H1 (cell line): ENCODE measurements around the gene KCNQ1. TPM values are rescaled to one million over a fixed set of nuclear protein-coding genes. Genes with fewer than 3 reads are reported as not detected.

Experiments
- CTCF ChIA-PET: fragments of 300-600 bp; sonication (Branson Sonifier 250); formaldehyde crosslinking; loops from one replicate; lab custom pipeline; 2021; ENCODE audit not compliant: partially characterized antibody; lab: Charles Lee
- POLR2A ChIA-PET: fragments of 300-600 bp; sonication (Branson Sonifier 250); formaldehyde crosslinking; loops from one replicate; lab custom pipeline; 2021; ENCODE audit warnings: inconsistent platforms; ENCODE audit not compliant: partially characterized antibody; lab: Charles Lee
- DNase-seq, 2 experiments: peaks; one replicate each; pipeline versions ENCODE4 v3.0.0 to v3.0.0-alpha.2; 2010 to 2022; ENCODE audit warnings: low spot score in 2 of 2, low read depth in 1 of 2, mixed read lengths in 1 of 2
- FAIRE-seq: peaks from 2 replicates; lab custom pipeline; 2011; peaks lifted over from hg19 to GRCh38; lab: Jason Lieb, UNC
- H2AFZ ChIP-seq: 2 replicates; pipeline ENCODE4 v1.8.1; 2012; ENCODE audit warnings: low read length, inconsistent platforms
- H2AK5ac ChIP-seq: 2 replicates; pipeline ENCODE4 v1.6.1; 2013; ENCODE audit warnings: low read depth, low read length
- H2BK120ac ChIP-seq: replicated peaks from 2 replicates; pipeline ENCODE3; 2013; ENCODE audit warnings: low read depth, low read length, inconsistent platforms
- H2BK12ac ChIP-seq: 2 replicates; pipeline ENCODE4 v1.6.1; 2013; ENCODE audit warnings: low read depth, low read length
- H2BK15ac ChIP-seq: 2 replicates; pipeline ENCODE4 v1.6.1; 2013; ENCODE audit warnings: low read length
- H2BK20ac ChIP-seq: 2 replicates; pipeline ENCODE4 v1.6.1; 2013; ENCODE audit warnings: low read length
- H2BK5ac ChIP-seq: 2 replicates; pipeline ENCODE4 v1.6.1; 2013; ENCODE audit warnings: low read depth, low read length
- H3K14ac ChIP-seq: 2 replicates; pipeline ENCODE4 v1.6.1; 2013; ENCODE audit warnings: inconsistent platforms; ENCODE audit not compliant: insufficient read length
- H3K18ac ChIP-seq: 2 replicates; pipeline ENCODE4 v1.6.1; 2013; ENCODE audit warnings: low read length; ENCODE audit errors: extremely low read depth
- H3K23ac ChIP-seq: 2 replicates; pipeline ENCODE4 v1.6.1; 2013; ENCODE audit warnings: inconsistent platforms; ENCODE audit not compliant: insufficient read length
- H3K23me2 ChIP-seq: 2 replicates; pipeline ENCODE4 v1.6.1; 2013; ENCODE audit warnings: low read depth, low read length
- H3K27ac ChIP-seq: 2 replicates; pipeline ENCODE4 v1.6.1; 2011; ENCODE audit warnings: low read depth, low read length, inconsistent platforms
- H3K27me3 ChIP-seq, 4 experiments: replicated peaks in 1 of 4; 1 replicate in 1 of 4; 2 replicates in 3 of 4; pipeline versions ENCODE4 v1.6.1 to v1.8.1; 2011 to 2013; ENCODE audit warnings: low read length in 3 of 4, mild to moderate bottlenecking in 3 of 4, inconsistent platforms in 2 of 4, mixed read lengths in 2 of 4, moderate library complexity in 1 of 4; ENCODE audit not compliant: control insufficient read depth in 3 of 4, insufficient read depth in 3 of 4; ENCODE audit errors: extremely low read depth in 1 of 4
- H3K36me3 ChIP-seq, 4 experiments: 2 replicates each; pipeline versions ENCODE4 v1.6.1 to v1.8.1; 2011 to 2013; ENCODE audit warnings: mild to moderate bottlenecking in 4 of 4, low read length in 3 of 4, moderate library complexity in 2 of 4, control low read depth in 1 of 4, inconsistent platforms in 1 of 4; ENCODE audit not compliant: insufficient read depth in 4 of 4, control insufficient read depth in 2 of 4
- H3K4ac ChIP-seq: replicated peaks from 2 replicates; pipeline ENCODE3; 2013; ENCODE audit warnings: low read length, low read depth, mixed read lengths, inconsistent platforms; ENCODE audit not compliant: insufficient read length
- H3K4me1 ChIP-seq, 4 experiments: replicated peaks in 1 of 4; 1 replicate in 1 of 4; 2 replicates in 3 of 4; pipeline versions ENCODE4 v1.6.1 to v1.8.1; 2011 to 2013; ENCODE audit warnings: low read length in 3 of 4, inconsistent platforms in 2 of 4, mixed read lengths in 1 of 4; ENCODE audit not compliant: insufficient read depth in 4 of 4, control insufficient read depth in 3 of 4
- H3K4me2 ChIP-seq, 2 experiments: 2 replicates each; pipeline versions ENCODE4 v1.6.1 to v1.8.1; 2011 to 2013; ENCODE audit warnings: low read depth in 2 of 2, low read length in 2 of 2, control low read depth in 1 of 2, inconsistent platforms in 1 of 2, mild to moderate bottlenecking in 1 of 2; ENCODE audit not compliant: insufficient read depth in 1 of 2
- H3K4me3 ChIP-seq, 4 experiments: fragments of 200-600, 300-600 bp in 1 of 4; sonication (generic), shearing (Covaris generic), sonication (Bioruptor Twin) in 1 of 4; 2 replicates each; pipeline versions ENCODE4 v1.5.1 to v1.8.1; 2011 to 2016; ENCODE audit warnings: low read length in 4 of 4, low read depth in 3 of 4, control low read depth in 2 of 4, inconsistent platforms in 2 of 4, mild to moderate bottlenecking in 2 of 4, mixed read lengths in 1 of 4, moderate library complexity in 1 of 4; ENCODE audit not compliant: insufficient read depth in 2 of 4; ENCODE audit errors: extremely low read depth in 1 of 4
- H3K56ac ChIP-seq: replicated peaks from 2 replicates; pipeline ENCODE3; 2013; ENCODE audit warnings: low read depth, mild to moderate bottlenecking, mixed read lengths, low read length, inconsistent platforms; ENCODE audit not compliant: insufficient read length
- H3K79me1 ChIP-seq: 2 replicates; pipeline ENCODE4 v1.6.1; 2013; ENCODE audit warnings: low read depth, low read length, control low read depth
- H3K79me2 ChIP-seq, 2 experiments: 2 replicates each; pipeline versions ENCODE4 v1.6.1 to v1.8.1; 2012 to 2013; ENCODE audit warnings: low read length in 2 of 2, mild to moderate bottlenecking in 2 of 2, inconsistent platforms in 1 of 2; ENCODE audit not compliant: insufficient read depth in 2 of 2, control insufficient read depth in 1 of 2
- H3K9ac ChIP-seq, 4 experiments: replicated peaks in 1 of 4; 1 replicate in 1 of 4; 2 replicates in 3 of 4; pipeline versions ENCODE4 v1.6.1 to v1.8.1; 2011 to 2013; ENCODE audit warnings: low read depth in 3 of 4, low read length in 3 of 4, control low read depth in 2 of 4, mild to moderate bottlenecking in 2 of 4, moderate library complexity in 2 of 4, inconsistent platforms in 1 of 4; ENCODE audit errors: extremely low read depth in 1 of 4
- H3K9me3 ChIP-seq, 2 experiments: 2 replicates each; pipeline versions ENCODE4 v1.6.1 to v1.8.1; 2012 to 2013; ENCODE audit warnings: mild to moderate bottlenecking in 2 of 2, moderate library complexity in 2 of 2, control low read depth in 1 of 2, inconsistent platforms in 1 of 2, low read depth in 1 of 2, low read length in 1 of 2, mixed read lengths in 1 of 2; ENCODE audit not compliant: insufficient read depth in 2 of 2
- H4K20me1 ChIP-seq, 2 experiments: replicated peaks in 1 of 2; 2 replicates each; pipeline versions ENCODE3 to v1.8.1; 2011 to 2013; ENCODE audit warnings: inconsistent platforms in 2 of 2, low read length in 2 of 2, mild to moderate bottlenecking in 1 of 2; ENCODE audit not compliant: insufficient read depth in 2 of 2, control insufficient read depth in 1 of 2
- H4K5ac ChIP-seq: 2 replicates; pipeline ENCODE4 v1.6.1; 2013; ENCODE audit warnings: low read length, low read depth, mixed read lengths, inconsistent platforms; ENCODE audit not compliant: insufficient read length
- H4K8ac ChIP-seq: 2 replicates; pipeline ENCODE4 v1.8.0; 2013; ENCODE audit warnings: mild to moderate bottlenecking, moderate library complexity, low read length, inconsistent platforms; ENCODE audit not compliant: insufficient read depth; ENCODE audit errors: extremely low read depth
- H4K91ac ChIP-seq: replicated peaks from 2 replicates; pipeline ENCODE3; 2013; ENCODE audit warnings: low read length, mixed read lengths, inconsistent platforms; ENCODE audit not compliant: insufficient read length
- CTCF ChIP-seq, 3 experiments: IDR thresholded peaks; 1 replicate in 2 of 3; 2 replicates in 1 of 3; pipeline versions ENCODE4 v1.5.1 to v1.6.1; 2011; ENCODE audit warnings: low read length in 3 of 3, mild to moderate bottlenecking in 3 of 3, inconsistent platforms in 2 of 3, low read depth in 1 of 3, moderate library complexity in 1 of 3; ENCODE audit not compliant: insufficient read depth in 1 of 3; ENCODE audit errors: control extremely low read depth in 1 of 3
- EZH2 ChIP-seq: fragments of 200-600 bp; sonication (generic); IDR thresholded peaks from 2 replicates; pipeline ENCODE4 v1.7.1; 2012; ENCODE audit warnings: low read depth, mild to moderate bottlenecking, moderate library complexity, low read length, inconsistent platforms; ENCODE audit not compliant: severe bottlenecking
- KDM5A ChIP-seq: fragments of 200-600 bp; IDR thresholded peaks from 2 replicates; pipeline ENCODE4 v1.7.1; 2012; ENCODE audit warnings: mild to moderate bottlenecking, low read length, inconsistent platforms, mixed read lengths
- RFX5 ChIP-seq: IDR thresholded peaks from 2 replicates; pipeline ENCODE4 v1.6.1; 2011; ENCODE audit warnings: low read depth, low read length, improper control_type of control experiment, borderline replicate concordance
- SIRT6 ChIP-seq: IDR thresholded peaks from one replicate; pipeline ENCODE4 v1.7.1; 2012; ENCODE audit warnings: low read length, inconsistent platforms
- SP1 ChIP-seq: IDR thresholded peaks from 2 replicates; pipeline ENCODE4 v1.6.1; 2011; ENCODE audit warnings: low read depth, low read length
- WGBS, 2 experiments: shearing (Covaris generic) in 1 of 2; methylation state at CpG; one replicate each; pipeline versions ENCODE4 v1.1.6 to v1.1.7; 2013 to 2015; ENCODE audit warnings: low lambda C conversion rate in 2 of 2, mixed read lengths in 2 of 2, inconsistent platforms in 1 of 2, low coverage in 1 of 2, missing lambda C conversion rate in 1 of 2; ENCODE audit not compliant: insufficient replicate concordance in 2 of 2, insufficient coverage in 1 of 2, insufficient read length in 1 of 2; ENCODE audit errors: extremely low coverage in 1 of 2, missing lambda C conversion rate in 1 of 2; 5-methylcytosine and 5-hydroxymethylcytosine counted together
- polyA plus RNA-seq, 7 experiments: library from polyadenylated mRNA; depleted of rRNA in 3 of 7; stranded (reverse) in 5 of 7; unstranded in 2 of 7; fragments of >200 nt in 5 of 7; fragments of 200-250 nt in 2 of 7; gene quantifications; 1 replicate in 5 of 7; 2 replicates in 1 of 7; 4 replicates in 1 of 7; pipeline versions ENCODE4 v1.2.1 to v1.2.3, GENCODE V29; 2011 to 2013; ENCODE audit warnings: missing spikeins in 2 of 7, mixed read lengths in 2 of 7
- total RNA-seq: library from RNA; stranded (reverse); fragmentation: NEBNext Ultra II Directional; extraction: Animal tissue kit (Norgen Biotek cat#: 25700); gene quantifications from 2 replicates; pipeline ENCODE4 v1.2.1, GENCODE V29; 2021
- TF ChIP-seq, protein P1 (sequence below): IDR thresholded peaks from 2 replicates; pipeline ENCODE4 v1.6.1; 2012; ENCODE audit warnings: low read length, inconsistent platforms

Gene KCNQ1
- total and polyA plus RNA-seq, 2 of the 8 experiments (the other 6 are each of a cell fraction or from before 2014, with no cell fraction given) = 1.9 to 2.0 TPM

- H3K27me3 ChIP-seq = peaks cover 1 to 45% (median 19%) of the 10 kb centered on the region in 4 experiments; a peak in 6 of 7 replicates
- H3K23ac ChIP-seq = no peak overlapping the region
- H3K79me1 ChIP-seq = no peaks in the 10 kb centered on the region
- peak overlapping the region; percentile 83 for H3K4ac ChIP-seq
- no peak overlapping the region for H3K14ac ChIP-seq
- H2BK12ac ChIP-seq = peak overlapping the region; percentile 100
- CTCF ChIA-PET = interaction anchor here (0.7 to 14.3 kb wide), 60 partner anchors 8 to 435 kb away, joined by 3 to 521 read pairs (median 4); partner anchors contain the start of genes CDKN1C and PHLDA2
- peaks cover 0 to 4% of the 10 kb centered on the region in 2 experiments for H4K20me1 ChIP-seq
- 50% methylated on average over 12 of the region's 22 CpGs; no CpG with 5 or more reads in 1 of the 2 experiments for WGBS, 2 experiments
- H4K5ac ChIP-seq = peak overlapping the region; percentile 19
- H2AK5ac ChIP-seq = peak overlapping the region; percentile 98
- H2BK15ac ChIP-seq = peak overlapping the region; percentile 93
- H2BK20ac ChIP-seq = peak overlapping the region; percentile 98
- H2BK5ac ChIP-seq = peak overlapping the region; percentile 94; the same call in 1 of the 2 replicates
- H3K79me2 ChIP-seq = no peaks in the 10 kb centered on the region
- peak; percentile 75 to 77 for DNase-seq
- no peak overlapping the region; a peak in 1 of 8 replicates for H3K4me3 ChIP-seq
- peak overlapping the region; percentile 100 for H3K18ac ChIP-seq
- H4K8ac ChIP-seq = peak overlapping the region; percentile 96
- FAIRE-seq = no peak
- no peaks in the 10 kb centered on the region for H3K36me3 ChIP-seq
- H4K91ac ChIP-seq = peak overlapping the region; percentile 95
- peaks cover 4 to 16% (median 10%) of the 10 kb centered on the region in 4 experiments for H3K4me1 ChIP-seq
- H3K9ac ChIP-seq = peak overlapping the region in 2 of 4 experiments; percentile 31 to 38; a peak in 3 of 7 replicates
- no peaks in the 10 kb centered on the region for H3K23me2 ChIP-seq
- H3K27ac ChIP-seq = peak overlapping the region; percentile 4; the same call in 1 of the 2 replicates
- H2AFZ ChIP-seq = no peak overlapping the region; the same call in 1 of the 2 replicates
- peak overlapping the region; percentile 93 for H2BK120ac ChIP-seq
- no peak overlapping the region for H3K56ac ChIP-seq
- H3K4me2 ChIP-seq = peak overlapping the region; percentile 45 to 58
- H3K9me3 ChIP-seq = no peaks in the 10 kb centered on the region
- POLR2A ChIA-PET = interaction anchor here (0.7 to 2.9 kb wide), 7 partner anchors 166 to 408 kb away, joined by 3 to 18 read pairs (median 8); partner anchors contain the start of genes CDKN1C, KCNQ1OT1 and PHLDA2
- TF ChIP-seq RFX5 (no peak), KDM5A (no peak), CTCF (IDR thresholded peaks at IDR 0.05; ENCODE audit: control extremely low read depth in 1 of 3, insufficient read depth in 1 of 3, low read depth in 1 of 3, low read length in 3 of 3) (no peak), SP1 (0 out of 2 replicates have a peak, but pooled peaks have one; percentile 23), EZH2 (peak; percentile 44), SIRT6 (no peak)
- TF ChIP-seq, protein P1, sequence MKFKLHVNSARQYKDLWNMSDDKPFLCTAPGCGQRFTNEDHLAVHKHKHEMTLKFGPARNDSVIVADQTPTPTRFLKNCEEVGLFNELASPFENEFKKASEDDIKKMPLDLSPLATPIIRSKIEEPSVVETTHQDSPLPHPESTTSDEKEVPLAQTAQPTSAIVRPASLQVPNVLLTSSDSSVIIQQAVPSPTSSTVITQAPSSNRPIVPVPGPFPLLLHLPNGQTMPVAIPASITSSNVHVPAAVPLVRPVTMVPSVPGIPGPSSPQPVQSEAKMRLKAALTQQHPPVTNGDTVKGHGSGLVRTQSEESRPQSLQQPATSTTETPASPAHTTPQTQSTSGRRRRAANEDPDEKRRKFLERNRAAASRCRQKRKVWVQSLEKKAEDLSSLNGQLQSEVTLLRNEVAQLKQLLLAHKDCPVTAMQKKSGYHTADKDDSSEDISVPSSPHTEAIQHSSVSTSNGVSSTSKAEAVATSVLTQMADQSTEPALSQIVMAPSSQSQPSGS = peak; percentile 90; the same call in 1 of the 2 replicates
Observed at GRCh38 chr11:2533587-2534133, 88.9 kb downstream of the KCNQ1 start.
